Measurements from ENCODE around the gene MED25.

DNA sequence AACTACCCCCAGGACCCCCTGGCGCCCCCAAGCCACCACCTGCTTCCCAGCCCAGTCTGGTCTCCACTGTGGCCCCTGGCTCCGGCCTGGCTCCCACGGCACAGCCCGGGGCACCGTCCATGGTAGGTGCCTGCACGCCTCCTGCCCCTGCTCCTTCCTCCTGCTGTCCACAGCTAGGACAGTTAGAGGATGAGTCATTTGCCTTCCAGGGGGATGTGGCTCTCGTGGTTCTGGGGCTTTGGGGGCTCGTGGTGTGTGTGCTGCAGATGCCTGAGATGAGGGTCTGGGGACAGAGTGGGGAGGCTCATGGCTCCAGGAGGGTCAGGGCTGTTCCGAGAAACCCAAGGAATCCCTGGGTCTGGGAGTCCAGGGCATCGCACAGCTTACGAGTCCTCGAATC is 12.7 kb downstream of the MED25 start:
- no peak for TF ChIP-seq EZH2 (IDR thresholded peaks at IDR 0.05; ENCODE audit: borderline replicate concordance)
- TF ChIP-seq, protein P1, sequence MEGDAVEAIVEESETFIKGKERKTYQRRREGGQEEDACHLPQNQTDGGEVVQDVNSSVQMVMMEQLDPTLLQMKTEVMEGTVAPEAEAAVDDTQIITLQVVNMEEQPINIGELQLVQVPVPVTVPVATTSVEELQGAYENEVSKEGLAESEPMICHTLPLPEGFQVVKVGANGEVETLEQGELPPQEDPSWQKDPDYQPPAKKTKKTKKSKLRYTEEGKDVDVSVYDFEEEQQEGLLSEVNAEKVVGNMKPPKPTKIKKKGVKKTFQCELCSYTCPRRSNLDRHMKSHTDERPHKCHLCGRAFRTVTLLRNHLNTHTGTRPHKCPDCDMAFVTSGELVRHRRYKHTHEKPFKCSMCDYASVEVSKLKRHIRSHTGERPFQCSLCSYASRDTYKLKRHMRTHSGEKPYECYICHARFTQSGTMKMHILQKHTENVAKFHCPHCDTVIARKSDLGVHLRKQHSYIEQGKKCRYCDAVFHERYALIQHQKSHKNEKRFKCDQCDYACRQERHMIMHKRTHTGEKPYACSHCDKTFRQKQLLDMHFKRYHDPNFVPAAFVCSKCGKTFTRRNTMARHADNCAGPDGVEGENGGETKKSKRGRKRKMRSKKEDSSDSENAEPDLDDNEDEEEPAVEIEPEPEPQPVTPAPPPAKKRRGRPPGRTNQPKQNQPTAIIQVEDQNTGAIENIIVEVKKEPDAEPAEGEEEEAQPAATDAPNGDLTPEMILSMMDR (IDR thresholded peaks at IDR 0.05; ENCODE audit: poor library complexity): no peak
- no peak for TF ChIP-seq EZH2phosphoT487 (IDR thresholded peaks at IDR 0.05; ENCODE audit: low read depth, severe bottlenecking, unreplicated experiment)

Data from hepatocyte (in vitro differentiated cells).